Measurements from ENCODE around the gene SLC25A10.

DNA sequence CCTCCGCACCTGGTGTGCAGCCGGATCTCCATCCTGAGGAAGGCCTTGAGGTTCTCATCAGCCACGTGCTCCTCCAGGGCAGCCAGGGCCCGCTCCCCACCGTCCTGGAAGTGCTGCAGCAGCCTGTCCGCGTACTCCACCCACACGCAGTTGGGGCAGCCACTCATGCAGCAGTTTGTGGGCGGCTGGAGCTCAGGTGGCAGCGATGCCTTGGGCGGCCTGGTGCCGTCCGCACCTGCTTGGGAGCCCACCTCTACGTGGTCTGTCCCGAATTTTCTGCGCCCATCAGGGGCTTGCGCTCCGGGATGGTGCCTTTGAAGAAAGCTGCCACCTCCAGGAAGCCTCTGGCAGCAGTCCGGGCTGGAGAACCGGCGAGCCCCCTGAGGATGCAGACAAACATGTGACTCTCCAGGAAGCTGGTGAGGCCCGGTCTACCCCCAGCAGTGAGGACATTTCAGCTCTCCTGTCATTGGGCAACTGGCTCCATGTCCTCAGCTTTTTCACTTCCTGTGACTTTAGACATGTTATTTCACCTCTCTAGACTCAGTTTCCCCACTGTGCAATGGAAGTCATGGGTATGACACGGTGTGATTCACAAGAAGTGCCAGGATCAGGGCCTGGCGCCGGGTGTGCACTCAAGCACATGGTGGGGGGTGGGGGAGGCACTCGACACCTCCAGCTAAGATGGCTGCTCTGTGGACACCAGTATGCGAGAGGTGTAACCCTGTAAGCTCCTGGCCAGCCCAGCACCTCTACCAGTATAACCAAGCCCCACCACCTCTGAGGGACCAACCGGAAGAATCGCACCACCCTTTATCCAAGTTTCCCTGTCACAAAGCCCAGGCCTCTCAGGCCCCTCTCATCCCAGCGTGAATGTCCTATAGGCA is 46.6 kb upstream of the SLC25A10 start:
- TF ChIP-seq CTCF (IDR thresholded peaks at IDR 0.05) (no peak), POLR2A (IDR thresholded peaks at IDR 0.05) (no peak)
